Gastroesophageal sphincter (tissue), 4 donors: ENCODE data around the gene S100B. TPM values are rescaled to one million over a fixed set of nuclear protein-coding genes. Genes with fewer than 3 reads are reported as not detected.

Experiments used
- ATAC-seq: fragments of 150-250 bp; one replicate; pipeline ENCODE4 v1.9.1; 2016; ENCODE audit warnings: mild to moderate bottlenecking, moderate library complexity
- H3K27ac ChIP-seq, 4 donors: fragments of 200-600 bp; sonication (generic) in 3 of 4; 1 replicate in 3 of 4; 2 replicates in 1 of 4; pipeline ENCODE4 v1.5.1; 2016 to 2019
- H3K27me3 ChIP-seq: fragments of 200-600 bp; sonication (generic); one replicate; pipeline ENCODE4 v1.5.1; 2019
- H3K36me3 ChIP-seq, 2 donors: fragments of 200-600 bp; sonication (generic); one replicate each; pipeline ENCODE4 v1.5.1; 2019; ENCODE audit warnings: control low read depth in 1 of 2
- H3K4me1 ChIP-seq, 3 donors: fragments of 200-600 bp; sonication (generic); 1 replicate in 2 of 3; 2 replicates in 1 of 3; pipeline ENCODE4 v1.5.1; 2016 to 2019; ENCODE audit warnings: control low read depth in 2 of 3
- H3K4me3 ChIP-seq, 2 donors: fragments of 200-600 bp; sonication (generic); one replicate each; pipeline ENCODE4 v1.5.1; 2019; ENCODE audit warnings: mild to moderate bottlenecking in 1 of 2, moderate library complexity in 1 of 2
- H3K9me3 ChIP-seq, 3 donors: fragments of 200-600 bp; sonication (generic); one replicate each; pipeline ENCODE4 v1.5.1; 2017 to 2019; ENCODE audit warnings: control low read depth in 2 of 3
- CTCF ChIP-seq, 4 experiments: fragments of 200-600 bp in 2 of 4; fragments of 450-650 bp in 2 of 4; sonication (generic) in 1 of 4; IDR thresholded peaks; one replicate each; pipeline ENCODE4 v1.5.1; 2017 to 2019; ENCODE audit warnings: antibody characterized with exemption in 4 of 4, mild to moderate bottlenecking in 2 of 4, moderate library complexity in 2 of 4
- EP300 ChIP-seq: sonication (generic); formaldehyde crosslinking; IDR thresholded peaks from one replicate; pipeline ENCODE4 v1.6.1; 2017; ENCODE audit warnings: antibody characterized with exemption, mild to moderate bottlenecking
- POLR2A ChIP-seq, 2 donors: fragments of 450-650 bp; IDR thresholded peaks; one replicate each; pipeline ENCODE4 v1.6.1; 2017; ENCODE audit warnings: antibody characterized with exemption in 2 of 2, mild to moderate bottlenecking in 2 of 2, moderate library complexity in 1 of 2
- POLR2AphosphoS5 ChIP-seq: sonication (generic); formaldehyde crosslinking; IDR thresholded peaks from one replicate; pipeline ENCODE4 v1.6.1; 2017; ENCODE audit warnings: antibody characterized with exemption
- WGBS, 2 donors: methylation state at CpG; one replicate each; pipeline ENCODE4 v1.1.5; 2018; ENCODE audit warnings: low coverage in 1 of 2; 5-methylcytosine and 5-hydroxymethylcytosine counted together
- total RNA-seq, 4 donors: library from RNA; depleted of rRNA; stranded (reverse); fragments of >200 nt; gene quantifications; one replicate each; pipeline ENCODE4 v1.1.0, GENCODE V29; 2016

The S100B gene
- total RNA-seq, 4 donors from 2014 or later, result 22.6 to 31.6 (median 27.7) TPM

GRCh38 chr21:46572850-46573249, 32.0 kb downstream of the S100B start:
- Histone ChIP-seq H3K4me3 (no peak overlapping the region), H3K36me3 (peaks cover 0 to 53% of the 10 kb centered on the region in 2 donors), H3K9me3 (peaks cover 0 to 9% (median 0%) of the 10 kb centered on the region in 3 donors), H3K27me3 (no peaks in the 10 kb centered on the region), H3K4me1 (no peaks in the 10 kb centered on the region), H3K27ac (no peak overlapping the region)
- no peak for TF ChIP-seq CTCF (IDR thresholded peaks at IDR 0.05)
- WGBS, 2 donors, result 100% methylated on average over 1 of the region's 1 CpG
- no peak for ATAC-seq

DNA sequence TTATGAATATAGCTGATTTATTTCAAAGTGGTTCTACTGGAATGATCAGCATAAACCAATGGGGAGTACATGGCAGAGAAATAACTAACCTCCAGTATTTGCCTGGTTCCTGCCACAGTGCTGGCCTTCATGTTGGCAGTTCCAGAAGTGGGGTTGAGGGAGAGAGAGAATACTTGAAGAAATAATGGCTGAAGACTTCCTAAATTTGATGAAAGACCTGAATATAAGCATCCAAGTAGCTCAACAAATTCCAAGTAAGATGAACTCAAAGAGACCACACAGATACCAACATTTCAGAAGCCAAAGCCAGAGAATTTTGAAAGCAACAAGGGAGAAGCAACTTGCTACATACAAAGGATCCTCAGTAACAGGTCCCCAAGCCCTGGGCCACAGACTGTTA, 34.3 kb downstream of the S100B start:
- no peak for ATAC-seq
- no peak overlapping the region for H3K27ac ChIP-seq
- H3K4me1 ChIP-seq, result no peaks in the 10 kb centered on the region
- TF ChIP-seq POLR2AphosphoS5, result no peak
- TF ChIP-seq POLR2A (IDR thresholded peaks at IDR 0.05), result no peak
- TF ChIP-seq CTCF (IDR thresholded peaks at IDR 0.05), result no peak
- TF ChIP-seq EP300, result no peak
- peaks cover 0 to 75% of the 10 kb centered on the region in 2 donors for H3K36me3 ChIP-seq
- peaks cover 0 to 9% (median 0%) of the 10 kb centered on the region in 3 donors for H3K9me3 ChIP-seq
- no peak overlapping the region for H3K4me3 ChIP-seq
- H3K27me3 ChIP-seq, result no peaks in the 10 kb centered on the region

- H3K36me3 ChIP-seq, result peaks cover 0 to 80% of the 10 kb centered on the region in 2 donors
- no peak for ATAC-seq
- no peak overlapping the region for H3K4me3 ChIP-seq
- no peaks in the 10 kb centered on the region for H3K4me1 ChIP-seq
- no peak overlapping the region for H3K27ac ChIP-seq
- no peaks in the 10 kb centered on the region for H3K27me3 ChIP-seq
- no peak for TF ChIP-seq POLR2A (IDR thresholded peaks at IDR 0.05)
- TF ChIP-seq CTCF (IDR thresholded peaks at IDR 0.05), result no peak
- no peak for TF ChIP-seq POLR2AphosphoS5
- TF ChIP-seq EP300, result no peak
- 67 to 86% methylated on average over 1 to 2 of the region's 2 CpGs for WGBS, 2 donors
- H3K9me3 ChIP-seq, result peaks cover 0 to 9% (median 0%) of the 10 kb centered on the region in 3 donors
Observed at GRCh38 chr21:46570119-46570518, 34.8 kb downstream of the S100B start.

- TF ChIP-seq EP300, result no peak
- TF ChIP-seq POLR2AphosphoS5, result no peak
- no peak for TF ChIP-seq CTCF (IDR thresholded peaks at IDR 0.05)
- TF ChIP-seq POLR2A (IDR thresholded peaks at IDR 0.05), result no peak
- Histone ChIP-seq H3K9me3 (peaks cover 0 to 9% (median 0%) of the 10 kb centered on the region in 3 donors), H3K36me3 (peaks cover 0 to 90% of the 10 kb centered on the region in 2 donors), H3K4me3 (no peak overlapping the region), H3K27me3 (no peaks in the 10 kb centered on the region), H3K27ac (no peak overlapping the region), H3K4me1 (no peaks in the 10 kb centered on the region)
- ATAC-seq, result no peak
- WGBS, 2 donors, result 90 to 100% methylated on average over 1 of the region's 1 CpG
Observed at GRCh38 chr21:46569081-46569480, 35.8 kb downstream of the S100B start.

DNA sequence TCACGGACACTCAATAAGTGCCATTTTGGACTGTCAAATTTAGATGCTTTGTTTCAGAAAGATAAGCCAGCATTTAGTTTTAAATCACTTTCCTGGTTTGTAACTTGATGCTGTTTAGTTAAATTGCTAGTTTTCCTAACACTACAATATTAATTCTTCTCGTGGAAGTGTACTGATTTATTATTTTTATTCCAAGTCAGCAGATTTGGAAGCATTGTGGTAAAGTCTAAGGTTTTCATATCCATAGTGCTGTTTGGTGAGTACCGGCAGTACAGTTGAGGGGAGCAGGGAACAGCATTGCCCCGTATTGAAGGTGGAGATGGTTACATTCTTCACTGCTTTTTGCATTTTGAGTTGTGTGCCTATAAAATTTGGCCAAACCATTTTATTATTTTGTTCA, 36.3 kb downstream of the S100B start:
- H3K36me3 ChIP-seq, result peaks cover 0 to 96% of the 10 kb centered on the region in 2 donors
- peaks cover 0 to 9% (median 0%) of the 10 kb centered on the region in 3 donors for H3K9me3 ChIP-seq
- H3K4me1 ChIP-seq, result no peaks in the 10 kb centered on the region
- H3K4me3 ChIP-seq, result no peak overlapping the region
- H3K27me3 ChIP-seq, result no peaks in the 10 kb centered on the region
- no peak overlapping the region for H3K27ac ChIP-seq
- ATAC-seq, result no peak
- 90 to 92% methylated on average over 4 of the region's 4 CpGs for WGBS, 2 donors
- TF ChIP-seq POLR2AphosphoS5, result no peak
- no peak for TF ChIP-seq POLR2A (IDR thresholded peaks at IDR 0.05)
- TF ChIP-seq EP300, result no peak
- TF ChIP-seq CTCF (IDR thresholded peaks at IDR 0.05), result no peak
